Subcutaneous adipose tissue (tissue), 4 donors: ENCODE data around the gene ARHGEF17. TPM values are rescaled to one million over a fixed set of nuclear protein-coding genes. Genes with fewer than 3 reads are reported as not detected.

ENCODE experiments used
- total RNA-seq, 4 donors: library from RNA; depleted of rRNA; stranded (reverse); fragments of >200 nt; gene quantifications; one replicate each; pipeline ENCODE4 v1.1.0, GENCODE V29; 2016
- TF ChIP-seq, protein P1 (sequence below): fragments of 450-650 bp; IDR thresholded peaks from one replicate; pipeline ENCODE4 v1.5.1; 2016; ENCODE audit warnings: low read depth, mild to moderate bottlenecking, control low read depth, antibody characterized with exemption, moderate library complexity

Gene ARHGEF17
- total RNA-seq, 4 donors from 2014 or later = 13.1 to 95.1 (median 28.3) TPM

DNA sequence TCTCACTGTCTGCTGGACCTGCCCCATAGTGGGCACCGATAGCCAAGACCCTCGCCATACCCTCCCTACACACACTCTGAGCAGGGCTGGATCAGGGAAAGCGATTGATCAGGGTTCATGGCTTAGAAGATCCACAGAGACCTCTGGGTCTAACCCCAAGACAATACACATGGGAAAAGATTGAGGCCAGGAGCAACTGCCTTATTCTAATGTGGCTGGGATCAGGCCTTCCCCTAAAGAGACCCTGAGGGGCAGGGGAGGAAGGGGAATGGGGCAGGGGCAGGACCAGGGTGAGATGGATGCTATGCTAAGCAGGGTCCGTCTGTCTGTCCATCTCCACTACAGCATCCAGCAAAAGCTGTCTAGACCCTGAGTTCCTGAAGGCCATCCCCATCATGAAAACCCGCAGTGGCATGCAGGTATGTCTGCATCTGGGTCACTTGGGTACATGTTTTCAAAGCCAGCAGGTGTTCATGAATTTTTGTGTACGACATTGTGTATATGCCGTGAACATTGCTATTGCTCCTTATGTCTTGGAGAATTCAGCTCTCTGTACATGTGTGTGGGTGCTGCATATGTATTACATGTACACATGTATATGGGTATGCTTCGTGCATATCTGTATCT is 52.8 kb downstream of the ARHGEF17 start:
- TF ChIP-seq, protein P1, sequence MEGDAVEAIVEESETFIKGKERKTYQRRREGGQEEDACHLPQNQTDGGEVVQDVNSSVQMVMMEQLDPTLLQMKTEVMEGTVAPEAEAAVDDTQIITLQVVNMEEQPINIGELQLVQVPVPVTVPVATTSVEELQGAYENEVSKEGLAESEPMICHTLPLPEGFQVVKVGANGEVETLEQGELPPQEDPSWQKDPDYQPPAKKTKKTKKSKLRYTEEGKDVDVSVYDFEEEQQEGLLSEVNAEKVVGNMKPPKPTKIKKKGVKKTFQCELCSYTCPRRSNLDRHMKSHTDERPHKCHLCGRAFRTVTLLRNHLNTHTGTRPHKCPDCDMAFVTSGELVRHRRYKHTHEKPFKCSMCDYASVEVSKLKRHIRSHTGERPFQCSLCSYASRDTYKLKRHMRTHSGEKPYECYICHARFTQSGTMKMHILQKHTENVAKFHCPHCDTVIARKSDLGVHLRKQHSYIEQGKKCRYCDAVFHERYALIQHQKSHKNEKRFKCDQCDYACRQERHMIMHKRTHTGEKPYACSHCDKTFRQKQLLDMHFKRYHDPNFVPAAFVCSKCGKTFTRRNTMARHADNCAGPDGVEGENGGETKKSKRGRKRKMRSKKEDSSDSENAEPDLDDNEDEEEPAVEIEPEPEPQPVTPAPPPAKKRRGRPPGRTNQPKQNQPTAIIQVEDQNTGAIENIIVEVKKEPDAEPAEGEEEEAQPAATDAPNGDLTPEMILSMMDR = no peak

- TF ChIP-seq, protein P1 = no peak
Measured at GRCh38 chr11:73361953-73362776, 54.1 kb downstream of the ARHGEF17 start.

DNA sequence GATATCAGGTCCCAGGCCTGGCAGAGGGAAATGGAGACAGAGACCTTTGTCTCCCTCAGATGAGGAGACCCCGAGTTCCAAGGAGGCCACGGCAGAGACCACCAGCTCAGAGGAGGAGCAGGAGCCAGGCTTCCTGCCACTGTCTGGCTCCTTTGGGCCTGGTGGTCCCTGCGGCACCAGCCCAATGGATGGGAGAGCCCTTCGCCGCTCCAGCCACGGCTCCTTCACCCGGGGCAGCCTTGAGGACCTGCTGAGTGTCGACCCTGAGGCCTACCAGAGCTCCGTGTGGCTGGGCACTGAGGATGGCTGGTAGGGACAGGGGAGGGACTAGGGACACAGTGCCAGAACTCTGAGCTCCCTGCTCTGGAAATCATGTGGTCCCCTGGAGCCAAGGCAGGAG is 55.1 kb downstream of the ARHGEF17 start:
- TF ChIP-seq, protein P1 = no peak

GRCh38 chr11:73365352-73366264 is 57.5 kb downstream of the ARHGEF17 start:
- TF ChIP-seq, protein P1 = no peak

DNA sequence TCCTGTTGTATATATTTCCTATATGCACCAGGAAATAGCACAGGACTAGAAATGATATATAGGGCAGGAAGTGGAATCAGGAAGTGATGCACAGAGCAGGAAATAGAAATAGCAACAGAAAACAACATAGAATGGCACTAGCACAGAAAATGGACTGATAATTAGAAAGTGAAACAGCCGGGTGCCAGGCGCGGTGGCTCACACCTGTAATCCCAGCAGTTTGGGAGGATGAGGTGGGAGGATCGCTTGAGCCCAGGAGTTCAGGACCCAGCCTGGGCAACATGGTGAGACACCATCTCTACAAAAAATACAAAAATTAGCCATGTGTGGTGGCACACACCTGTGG is 58.2 kb downstream of the ARHGEF17 start:
- TF ChIP-seq, protein P1 = no peak

GRCh38 chr11:73366953-73367352 is 58.9 kb downstream of the ARHGEF17 start:
- TF ChIP-seq, protein P1 = no peak

- TF ChIP-seq, protein P1 = no peak
Measured at GRCh38 chr11:73367482-73368024, 59.5 kb downstream of the ARHGEF17 start.
